ENCODE data around the gene CLPSL1. TPM values are rescaled to one million over a fixed set of nuclear protein-coding genes. Genes with fewer than 3 reads are reported as not detected.

CLPSL1 gene
- total RNA-seq: not detected in 2 replicates

DNA sequence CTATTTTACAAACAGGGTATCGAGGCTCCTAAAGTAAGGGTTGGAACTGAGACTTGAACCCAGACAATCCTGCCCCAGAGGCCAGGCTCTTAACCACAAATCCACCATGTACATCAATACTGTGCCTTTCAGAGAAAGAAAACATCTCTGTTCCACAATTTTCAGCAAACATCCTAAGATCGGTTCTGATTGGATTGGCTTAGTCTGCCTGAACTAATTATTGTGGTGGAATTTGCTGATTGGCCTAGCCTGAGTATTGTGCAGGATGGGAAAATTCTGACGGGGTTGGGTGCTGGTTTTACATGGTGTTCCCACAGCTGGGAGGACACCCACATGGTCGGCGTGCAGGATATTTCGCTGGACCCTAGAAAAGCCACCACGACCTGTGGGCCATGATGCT is at the start of gene CLPSL1:
CLPSL1 (plus strand) TSS at position 301 of the 400 bp plus-strand sequence; CDS start at position 393, 92 bp downstream.

GRCh38 chr6:35736982-35737412 is 43.8 kb upstream of the CLPSL1 start, which contains the start of gene ARMC12:
Gene ARMC12, plus strand, starts transcription at chr6:35737032. Its CDS starts 77 bp downstream, at chr6:35737109.

DNA sequence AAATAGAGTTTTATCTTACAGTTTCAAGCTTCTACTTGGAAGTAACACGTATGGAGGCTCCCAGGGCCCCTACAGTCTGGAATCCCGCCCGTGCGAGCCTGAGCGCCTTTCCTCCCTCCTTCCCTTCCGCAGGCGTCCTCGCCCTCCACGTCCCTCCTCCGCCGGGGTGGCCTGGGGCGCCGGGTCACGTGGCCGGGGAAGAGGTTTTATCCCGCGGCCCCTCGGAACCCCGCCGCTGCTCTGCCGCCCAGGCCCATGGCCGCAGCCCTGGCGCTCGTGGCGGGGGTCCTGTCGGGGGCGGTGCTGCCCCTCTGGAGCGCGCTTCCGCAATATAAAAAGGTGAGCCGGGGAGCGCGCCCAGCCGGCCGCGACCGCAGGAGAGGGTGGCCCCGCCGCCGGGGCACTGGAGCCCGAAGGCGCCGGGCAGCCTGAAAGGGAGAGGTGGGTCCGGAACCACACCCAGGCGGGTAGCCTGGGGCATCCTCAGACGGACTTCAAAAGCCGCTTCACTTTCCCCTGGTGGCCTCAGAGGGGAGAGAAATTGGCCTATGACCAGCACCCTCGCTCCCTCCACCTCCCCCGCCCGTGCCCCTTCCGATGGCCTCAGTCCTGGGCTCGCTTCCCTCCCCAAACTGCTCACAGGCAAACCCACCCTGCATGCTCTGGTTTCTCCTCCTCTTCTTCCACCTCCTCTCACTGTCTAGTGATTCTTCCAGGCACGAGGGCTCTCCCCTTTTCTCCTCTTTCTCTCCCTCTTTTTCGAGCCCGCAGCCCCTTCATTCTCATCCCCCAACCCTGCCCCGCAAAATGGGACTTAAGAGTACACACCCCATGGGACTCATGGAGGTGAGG is 4.2 kb upstream of the CLPSL1 start, which contains the start of gene CLPSL2:
CLPSL2 (plus strand) TSS at position 235 of the 852 bp plus-strand sequence; CDS start at position 256, 21 bp downstream.

DNA sequence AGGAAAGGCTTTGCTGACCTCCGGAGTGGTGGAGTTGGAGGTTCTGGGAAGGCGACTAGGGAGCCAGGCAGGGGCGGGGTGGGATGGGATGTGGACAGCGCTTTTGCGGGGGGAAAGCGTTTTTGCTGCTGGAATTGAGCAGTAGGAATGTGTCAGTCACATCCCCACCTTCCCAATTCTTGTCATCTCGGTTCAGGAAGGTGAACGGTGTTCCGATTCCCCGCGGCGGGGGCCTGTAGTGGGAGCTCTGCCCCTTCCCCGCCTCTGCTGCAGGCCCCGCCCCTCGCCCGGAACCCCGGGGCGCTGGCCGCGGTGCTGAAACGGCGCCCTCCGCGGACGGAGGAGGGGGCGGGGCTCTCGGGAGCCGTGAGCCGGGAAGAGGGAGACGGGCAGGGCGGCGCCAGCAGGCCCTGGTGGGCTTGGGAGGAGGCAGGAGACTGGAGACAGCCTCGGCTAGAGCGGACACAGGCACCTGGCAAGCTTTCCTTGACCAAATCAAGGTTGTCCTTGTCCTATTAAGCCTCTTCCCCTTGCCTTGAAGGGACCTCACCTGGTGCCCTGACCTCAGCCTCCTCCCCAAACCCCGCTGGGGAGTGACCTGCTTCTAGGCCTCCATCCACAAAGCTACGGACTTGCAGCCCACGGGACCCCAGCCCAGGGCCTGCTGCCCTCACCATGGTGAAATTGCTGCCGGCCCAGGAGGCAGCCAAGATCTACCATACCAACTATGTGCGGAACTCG is 24.3 kb downstream of the CLPSL1 start, which contains the start of gene LHFPL5:
LHFPL5 (plus strand) TSS at position 357 of the 741 bp plus-strand sequence; CDS start at position 676, 319 bp downstream.

Other genes starting within 250 kb of the CLPSL1 start
- gene FKBP5, start 92.1 kb upstream of the CLPSL1 start, total RNA-seq: 44.9 and 45.4 TPM in 2 replicates
- gene ARMC12, start 44.0 kb upstream of the CLPSL1 start, total RNA-seq: not detected in 2 replicates
- gene CLPSL2, start 4.4 kb upstream of the CLPSL1 start, total RNA-seq: not detected in 2 replicates
- not detected in 2 replicates for gene CLPS, start 16.3 kb downstream of the CLPSL1 start, total RNA-seq
- gene LHFPL5, start 24.3 kb downstream of the CLPSL1 start, total RNA-seq: 0.20 TPM in 1 of 2 replicates, not detected in the other
- 46.8 and 50.1 TPM in 2 replicates for gene SRPK1, start 140.1 kb downstream of the CLPSL1 start, total RNA-seq
- gene SLC26A8, start 243.6 kb downstream of the CLPSL1 start, total RNA-seq: not detected in 2 replicates
- 38.0 TPM in 2 replicates for gene MAPK14, start 246.8 kb downstream of the CLPSL1 start, total RNA-seq

Measured in mammary microvascular endothelial cell (primary cell).